SK-N-SH treated with all-trans-retinoic acid at 6 μM for 48 hours (cell line): Measurements from ENCODE around the gene PLEKHN1.
A peak's percentile ranks its signal among the peaks of the same experiment; 100 is the strongest.

Source experiments
- ATAC-seq: fragments of 200-7000 bp; cut with Tn5 transposase; 3 replicates; pipeline ENCODE4 v1.9.1; 2020; ENCODE audit warnings: mild to moderate bottlenecking, moderate library complexity
- ARNTL ChIP-seq: fragments of 450-650 bp; formaldehyde crosslinking; IDR thresholded peaks from 2 replicates; pipeline ENCODE4 v1.5.0; 2020; ENCODE audit warnings: low read depth, mild to moderate bottlenecking, moderate library complexity, borderline replicate concordance
- BACH2 ChIP-seq: fragments of 250-450 bp; sonication (Bioruptor Pico); IDR thresholded peaks from 2 replicates; pipeline ENCODE4 v1.9.0; 2021; ENCODE audit warnings: mild to moderate bottlenecking, borderline replicate concordance
- ESRRG ChIP-seq: fragments of 250-450 bp; sonication (Bioruptor Pico); IDR thresholded peaks from 2 replicates; pipeline ENCODE4 v1.6.1; 2021; ENCODE audit warnings: mild to moderate bottlenecking
- GLIS3 ChIP-seq: fragments of 250-450 bp; sonication (Bioruptor Pico); IDR thresholded peaks from 2 replicates; pipeline ENCODE4 v1.5.0; 2020; ENCODE audit warnings: mild to moderate bottlenecking, moderate library complexity
- ISL1 ChIP-seq: fragments of 250-450 bp; sonication (Bioruptor Pico); IDR thresholded peaks from 2 replicates; pipeline ENCODE4 v2.1.2; 2022; ENCODE audit warnings: mild to moderate bottlenecking, moderate library complexity
- OSR1 ChIP-seq: fragments of 250-450 bp; sonication (Bioruptor Pico); IDR thresholded peaks from 2 replicates; pipeline ENCODE4 v1.8.0; 2022; ENCODE audit warnings: moderate library complexity, mild to moderate bottlenecking, inconsistent platforms
- PPARA ChIP-seq: fragments of 250-450 bp; sonication (Bioruptor Pico); IDR thresholded peaks from 2 replicates; pipeline ENCODE4 v1.5.0; 2020; ENCODE audit warnings: mild to moderate bottlenecking, borderline replicate concordance
- RARB ChIP-seq: fragments of 250-450 bp; sonication (Bioruptor Pico); IDR thresholded peaks from 2 replicates; pipeline ENCODE4 v1.8.0; 2021; ENCODE audit warnings: mild to moderate bottlenecking, moderate library complexity
- SNAI2 ChIP-seq: fragments of 250-450 bp; sonication (Bioruptor Pico); IDR thresholded peaks from 2 replicates; pipeline ENCODE4 v1.5.0; 2020; ENCODE audit warnings: mild to moderate bottlenecking, moderate library complexity
- TCF4 ChIP-seq: fragments of 250-450 bp; sonication (Bioruptor Pico); IDR thresholded peaks from 2 replicates; pipeline ENCODE4 v1.8.0; 2021; ENCODE audit warnings: mild to moderate bottlenecking, moderate library complexity, borderline replicate concordance
- TOX ChIP-seq: fragments of 250-450 bp; sonication (Bioruptor Pico); IDR thresholded peaks from 2 replicates; pipeline ENCODE4 v1.8.0; 2021; ENCODE audit warnings: mild to moderate bottlenecking, moderate library complexity, borderline replicate concordance
- ZC3H10 ChIP-seq: fragments of 250-450 bp; sonication (Bioruptor Pico); IDR thresholded peaks from 2 replicates; pipeline ENCODE4 v1.5.1; 2021; ENCODE audit warnings: mild to moderate bottlenecking, moderate library complexity
- ZFP3 ChIP-seq: fragments of 250-450 bp; sonication (Bioruptor Pico); IDR thresholded peaks from 2 replicates; pipeline ENCODE4 v1.5.0; 2020; ENCODE audit warnings: mild to moderate bottlenecking, moderate library complexity
- ZFP30 ChIP-seq: fragments of 450-650 bp; formaldehyde crosslinking; IDR thresholded peaks from 2 replicates; pipeline ENCODE4 v1.5.0; 2022; ENCODE audit warnings: mild to moderate bottlenecking, moderate library complexity
- ZNF565 ChIP-seq: fragments of 450-650 bp; formaldehyde crosslinking; conservative IDR thresholded peaks from 2 replicates; pipeline ENCODE4 v1.5.0; 2020; ENCODE audit warnings: low read depth, mild to moderate bottlenecking, moderate library complexity
- ZNF70 ChIP-seq: fragments of 450-650 bp; formaldehyde crosslinking; IDR thresholded peaks from 2 replicates; pipeline ENCODE4 v1.5.0; 2020; ENCODE audit warnings: mild to moderate bottlenecking, moderate library complexity
- ZNF8 ChIP-seq: fragments of 450-650 bp; formaldehyde crosslinking; IDR thresholded peaks from 2 replicates; pipeline ENCODE4 v1.5.0; 2020; ENCODE audit warnings: mild to moderate bottlenecking, moderate library complexity
- TF ChIP-seq, protein P1 (sequence below): fragments of 250-450 bp; sonication (Bioruptor Pico); IDR thresholded peaks from 2 replicates; pipeline ENCODE4 v1.8.0; 2021; ENCODE audit warnings: low read depth, mild to moderate bottlenecking, moderate library complexity, borderline replicate concordance
- TF ChIP-seq, protein P2 (sequence below): fragments of 250-450 bp; sonication (Bioruptor Pico); IDR thresholded peaks from 2 replicates; pipeline ENCODE4 v1.5.0; 2020; ENCODE audit warnings: mild to moderate bottlenecking, moderate library complexity
- TF ChIP-seq, protein P3 (sequence below): fragments of 250-450 bp; sonication (Bioruptor Pico); IDR thresholded peaks from 2 replicates; pipeline ENCODE4 v1.5.1; 2021; ENCODE audit warnings: mild to moderate bottlenecking, moderate library complexity
- TF ChIP-seq, protein P4 (sequence below): fragments of 250-450 bp; sonication (Bioruptor Pico); IDR thresholded peaks from 2 replicates; pipeline ENCODE4 v1.8.0; 2020; ENCODE audit warnings: mild to moderate bottlenecking, moderate library complexity, borderline replicate concordance

PLEKHN1 gene

DNA sequence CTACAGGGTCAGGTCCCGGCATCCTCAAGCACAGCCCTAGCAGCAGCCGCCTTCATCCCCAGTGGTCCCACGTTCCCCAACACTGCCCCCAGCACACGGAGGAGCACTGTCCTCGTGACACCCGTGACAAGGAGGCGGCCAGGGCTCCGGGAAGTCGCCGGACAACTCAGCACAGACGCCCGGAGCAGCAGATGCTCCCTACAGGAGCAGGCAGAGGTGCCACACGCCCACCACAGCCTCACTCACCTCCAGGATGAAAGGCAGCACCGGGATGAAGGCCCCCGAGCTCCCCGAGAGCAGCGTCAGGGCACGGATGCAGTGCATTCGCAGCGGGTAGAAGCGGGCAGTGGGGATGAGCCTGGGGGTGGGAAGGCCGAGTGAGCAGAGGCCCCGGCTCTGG lies 15.4 kb upstream of the PLEKHN1 start:
- no peak for ATAC-seq
- TF ChIP-seq BACH2 (CRISPR knock-in tag), result no peak
- TF ChIP-seq TCF4 (CRISPR knock-in tag), result no peak
- no peak for TF ChIP-seq TOX
- TF ChIP-seq PPARA (CRISPR knock-in tag), result no peak
- no peak for TF ChIP-seq RARB (CRISPR knock-in tag)
- TF ChIP-seq, protein P1, sequence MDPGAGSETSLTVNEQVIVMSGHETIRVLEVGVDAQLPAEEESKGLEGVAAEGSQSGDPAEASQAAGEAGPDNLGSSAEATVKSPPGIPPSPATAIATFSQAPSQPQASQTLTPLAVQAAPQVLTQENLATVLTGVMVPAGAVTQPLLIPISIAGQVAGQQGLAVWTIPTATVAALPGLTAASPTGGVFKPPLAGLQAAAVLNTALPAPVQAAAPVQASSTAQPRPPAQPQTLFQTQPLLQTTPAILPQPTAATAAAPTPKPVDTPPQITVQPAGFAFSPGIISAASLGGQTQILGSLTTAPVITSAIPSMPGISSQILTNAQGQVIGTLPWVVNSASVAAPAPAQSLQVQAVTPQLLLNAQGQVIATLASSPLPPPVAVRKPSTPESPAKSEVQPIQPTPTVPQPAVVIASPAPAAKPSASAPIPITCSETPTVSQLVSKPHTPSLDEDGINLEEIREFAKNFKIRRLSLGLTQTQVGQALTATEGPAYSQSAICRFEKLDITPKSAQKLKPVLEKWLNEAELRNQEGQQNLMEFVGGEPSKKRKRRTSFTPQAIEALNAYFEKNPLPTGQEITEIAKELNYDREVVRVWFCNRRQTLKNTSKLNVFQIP (CRISPR knock-in tag), result no peak
- TF ChIP-seq ZNF8 (CRISPR knock-in tag), result no peak
- TF ChIP-seq, protein P2, sequence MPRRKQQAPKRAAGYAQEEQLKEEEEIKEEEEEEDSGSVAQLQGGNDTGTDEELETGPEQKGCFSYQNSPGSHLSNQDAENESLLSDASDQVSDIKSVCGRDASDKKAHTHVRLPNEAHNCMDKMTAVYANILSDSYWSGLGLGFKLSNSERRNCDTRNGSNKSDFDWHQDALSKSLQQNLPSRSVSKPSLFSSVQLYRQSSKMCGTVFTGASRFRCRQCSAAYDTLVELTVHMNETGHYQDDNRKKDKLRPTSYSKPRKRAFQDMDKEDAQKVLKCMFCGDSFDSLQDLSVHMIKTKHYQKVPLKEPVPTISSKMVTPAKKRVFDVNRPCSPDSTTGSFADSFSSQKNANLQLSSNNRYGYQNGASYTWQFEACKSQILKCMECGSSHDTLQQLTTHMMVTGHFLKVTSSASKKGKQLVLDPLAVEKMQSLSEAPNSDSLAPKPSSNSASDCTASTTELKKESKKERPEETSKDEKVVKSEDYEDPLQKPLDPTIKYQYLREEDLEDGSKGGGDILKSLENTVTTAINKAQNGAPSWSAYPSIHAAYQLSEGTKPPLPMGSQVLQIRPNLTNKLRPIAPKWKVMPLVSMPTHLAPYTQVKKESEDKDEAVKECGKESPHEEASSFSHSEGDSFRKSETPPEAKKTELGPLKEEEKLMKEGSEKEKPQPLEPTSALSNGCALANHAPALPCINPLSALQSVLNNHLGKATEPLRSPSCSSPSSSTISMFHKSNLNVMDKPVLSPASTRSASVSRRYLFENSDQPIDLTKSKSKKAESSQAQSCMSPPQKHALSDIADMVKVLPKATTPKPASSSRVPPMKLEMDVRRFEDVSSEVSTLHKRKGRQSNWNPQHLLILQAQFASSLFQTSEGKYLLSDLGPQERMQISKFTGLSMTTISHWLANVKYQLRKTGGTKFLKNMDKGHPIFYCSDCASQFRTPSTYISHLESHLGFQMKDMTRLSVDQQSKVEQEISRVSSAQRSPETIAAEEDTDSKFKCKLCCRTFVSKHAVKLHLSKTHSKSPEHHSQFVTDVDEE (CRISPR knock-in tag), result no peak
- TF ChIP-seq ISL1 (CRISPR knock-in tag), result no peak
- TF ChIP-seq SNAI2 (CRISPR knock-in tag), result no peak
- no peak for TF ChIP-seq ZC3H10
- no peak for TF ChIP-seq GLIS3 (CRISPR knock-in tag)
- TF ChIP-seq ZFP3 (CRISPR knock-in tag), result no peak
- TF ChIP-seq, all 23 proteins: peak for 0

DNA sequence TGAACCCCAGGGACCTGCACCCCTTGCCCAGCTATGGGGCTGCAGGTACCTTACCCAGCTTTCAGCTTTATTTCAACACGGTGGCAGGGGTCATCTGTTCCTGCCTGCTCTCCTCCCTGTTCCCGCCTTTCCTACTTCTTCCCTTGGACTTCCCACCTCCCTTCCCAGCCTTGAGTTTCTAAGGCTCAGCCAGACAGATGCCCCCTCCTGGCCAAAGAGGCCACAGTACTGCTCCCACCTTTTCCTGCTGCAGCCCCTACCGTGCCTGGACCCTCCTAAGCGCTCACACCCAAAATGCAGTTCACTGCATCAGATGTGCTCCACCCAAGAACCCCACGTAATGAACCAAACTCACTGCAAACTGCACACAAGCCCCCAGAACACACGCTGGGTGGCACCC lies 14.9 kb upstream of the PLEKHN1 start:
- TF ChIP-seq, protein P3, sequence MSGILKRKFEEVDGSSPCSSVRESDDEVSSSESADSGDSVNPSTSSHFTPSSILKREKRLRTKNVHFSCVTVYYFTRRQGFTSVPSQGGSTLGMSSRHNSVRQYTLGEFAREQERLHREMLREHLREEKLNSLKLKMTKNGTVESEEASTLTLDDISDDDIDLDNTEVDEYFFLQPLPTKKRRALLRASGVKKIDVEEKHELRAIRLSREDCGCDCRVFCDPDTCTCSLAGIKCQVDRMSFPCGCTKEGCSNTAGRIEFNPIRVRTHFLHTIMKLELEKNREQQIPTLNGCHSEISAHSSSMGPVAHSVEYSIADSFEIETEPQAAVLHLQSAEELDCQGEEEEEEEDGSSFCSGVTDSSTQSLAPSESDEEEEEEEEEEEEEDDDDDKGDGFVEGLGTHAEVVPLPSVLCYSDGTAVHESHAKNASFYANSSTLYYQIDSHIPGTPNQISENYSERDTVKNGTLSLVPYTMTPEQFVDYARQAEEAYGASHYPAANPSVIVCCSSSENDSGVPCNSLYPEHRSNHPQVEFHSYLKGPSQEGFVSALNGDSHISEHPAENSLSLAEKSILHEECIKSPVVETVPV (CRISPR knock-in tag), result no peak
- TF ChIP-seq OSR1 (CRISPR knock-in tag) (no peak), GLIS3 (CRISPR knock-in tag) (no peak), ZNF565 (CRISPR knock-in tag) (no peak), ZNF70 (CRISPR knock-in tag) (no peak), RARB (CRISPR knock-in tag) (no peak), ZFP30 (no peak), ZNF8 (CRISPR knock-in tag) (no peak), BACH2 (CRISPR knock-in tag) (no peak), ARNTL (CRISPR knock-in tag) (no peak), TCF4 (CRISPR knock-in tag) (no peak), ISL1 (CRISPR knock-in tag) (no peak), ESRRG (CRISPR knock-in tag) (no peak), TOX (no peak), ZFP3 (CRISPR knock-in tag) (no peak)
- TF ChIP-seq, protein P4, sequence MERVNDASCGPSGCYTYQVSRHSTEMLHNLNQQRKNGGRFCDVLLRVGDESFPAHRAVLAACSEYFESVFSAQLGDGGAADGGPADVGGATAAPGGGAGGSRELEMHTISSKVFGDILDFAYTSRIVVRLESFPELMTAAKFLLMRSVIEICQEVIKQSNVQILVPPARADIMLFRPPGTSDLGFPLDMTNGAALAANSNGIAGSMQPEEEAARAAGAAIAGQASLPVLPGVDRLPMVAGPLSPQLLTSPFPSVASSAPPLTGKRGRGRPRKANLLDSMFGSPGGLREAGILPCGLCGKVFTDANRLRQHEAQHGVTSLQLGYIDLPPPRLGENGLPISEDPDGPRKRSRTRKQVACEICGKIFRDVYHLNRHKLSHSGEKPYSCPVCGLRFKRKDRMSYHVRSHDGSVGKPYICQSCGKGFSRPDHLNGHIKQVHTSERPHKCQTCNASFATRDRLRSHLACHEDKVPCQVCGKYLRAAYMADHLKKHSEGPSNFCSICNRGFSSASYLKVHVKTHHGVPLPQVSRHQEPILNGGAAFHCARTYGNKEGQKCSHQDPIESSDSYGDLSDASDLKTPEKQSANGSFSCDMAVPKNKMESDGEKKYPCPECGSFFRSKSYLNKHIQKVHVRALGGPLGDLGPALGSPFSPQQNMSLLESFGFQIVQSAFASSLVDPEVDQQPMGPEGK (CRISPR knock-in tag), result no peak
- ATAC-seq, result peak; percentile 50; the same call in 2 of the 3 replicates

DNA sequence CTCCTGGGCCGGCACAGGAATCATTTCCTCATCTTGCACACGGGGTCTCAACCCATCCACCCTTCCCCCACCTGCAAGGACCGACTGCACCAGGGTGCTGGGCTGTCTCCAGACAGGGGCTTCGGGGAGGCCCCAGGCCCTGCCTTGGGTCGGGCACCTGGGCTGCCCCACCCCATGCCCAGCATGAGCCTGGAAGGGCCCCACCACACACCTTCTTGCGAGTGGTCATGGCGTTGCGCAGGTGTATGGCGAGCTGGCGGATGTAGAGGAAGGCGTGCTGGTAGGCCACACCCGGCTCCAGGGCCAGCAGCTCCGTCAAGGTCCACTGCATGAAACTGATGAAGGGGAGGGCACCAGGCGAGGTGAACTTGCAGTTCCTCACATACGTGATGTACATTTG lies 14.1 kb upstream of the PLEKHN1 start:
- no peak for ATAC-seq
- TF ChIP-seq, protein P4 (CRISPR knock-in tag), result no peak
- TF ChIP-seq ZC3H10 (no peak), ZNF565 (CRISPR knock-in tag) (no peak), TOX (no peak)
